Measurements from ENCODE around the gene SS18.

SS18 gene

GRCh38 chr18:26071020-26071419, 19.4 kb downstream of the SS18 start:
- no peak for DNase-seq

- DNase-seq, result no peak
Measured at GRCh38 chr18:26059357-26059756, 31.1 kb downstream of the SS18 start.

GRCh38 chr18:26057344-26057773, 33.1 kb downstream of the SS18 start:
- DNase-seq, result no peak

- no peak for DNase-seq
Measured at GRCh38 chr18:26056291-26056690, 34.1 kb downstream of the SS18 start.

- DNase-seq, result no peak
Measured at GRCh38 chr18:26052505-26052904, 37.9 kb downstream of the SS18 start.

- no peak for DNase-seq
Measured at GRCh38 chr18:26051843-26052242, 38.6 kb downstream of the SS18 start.

- DNase-seq, result no peak
Measured at GRCh38 chr18:26046419-26047077, 43.9 kb downstream of the SS18 start.

- DNase-seq, result no peak
Measured at GRCh38 chr18:26044807-26045206, 45.6 kb downstream of the SS18 start.

GRCh38 chr18:26040051-26040656, 50.3 kb downstream of the SS18 start:
- DNase-seq, result no peak

GRCh38 chr18:26039203-26039602, 51.2 kb downstream of the SS18 start:
- no peak for DNase-seq

- no peak for DNase-seq
Measured at GRCh38 chr18:26036635-26037034, 53.8 kb downstream of the SS18 start.

GRCh38 chr18:26034850-26035497, 55.4 kb downstream of the SS18 start:
- no peak for DNase-seq

- no peak for DNase-seq
Measured at GRCh38 chr18:26022585-26022984, 67.8 kb downstream of the SS18 start.

GRCh38 chr18:26021061-26021754, 69.2 kb downstream of the SS18 start:
- no peak for DNase-seq

GRCh38 chr18:26017929-26018328, 72.5 kb downstream of the SS18 start:
- no peak for DNase-seq

- DNase-seq, result no peak
Measured at GRCh38 chr18:26014462-26014861, 76.0 kb downstream of the SS18 start.

GRCh38 chr18:26008619-26009018, 81.8 kb downstream of the SS18 start:
- DNase-seq, result no peak

- no peak for DNase-seq
Measured at GRCh38 chr18:26008096-26008495, 82.3 kb downstream of the SS18 start.

GRCh38 chr18:26005950-26006349, 84.5 kb downstream of the SS18 start:
- DNase-seq, result no peak

- no peak for DNase-seq
Measured at GRCh38 chr18:26004832-26005231, 85.6 kb downstream of the SS18 start.

GRCh38 chr18:26003817-26004216, 86.6 kb downstream of the SS18 start:
- no peak for DNase-seq

- no peak for DNase-seq
Measured at GRCh38 chr18:26003356-26003755, 87.1 kb downstream of the SS18 start.

- no peak for DNase-seq
Measured at GRCh38 chr18:26002375-26002910, 88.0 kb downstream of the SS18 start.

- DNase-seq, result no peak
Measured at GRCh38 chr18:25998461-25998860, 92.0 kb downstream of the SS18 start.

All from CD4-positive, alpha-beta T cell treated with Interleukin-17A for 1 hour (primary cell).